ENCODE measurements around the gene TXNL1. TPM values are rescaled to one million over a fixed set of nuclear protein-coding genes. Genes with fewer than 3 reads are reported as not detected.

Gene TXNL1
- polyA plus RNA-seq, 3 donors from 2014 or later, result 55.7 to 58.8 (median 57.5) TPM

Other genes with a start within 250 kb of the TXNL1 start
- gene WDR7, start 12.8 kb upstream of the TXNL1 start, polyA plus RNA-seq, result 10 to 100 TPM; 18.3 to 38.2 (median 23.3) TPM